ENCODE measurements around the gene CHFR. TPM values are rescaled to one million over a fixed set of nuclear protein-coding genes. Genes with fewer than 3 reads are reported as not detected.
"Not testable (repeated sequence)": the region's sequence is repeated elsewhere in the genome, so short reads cannot be mapped to it uniquely, and the experiment has no call there.

Gene CHFR, protein sequence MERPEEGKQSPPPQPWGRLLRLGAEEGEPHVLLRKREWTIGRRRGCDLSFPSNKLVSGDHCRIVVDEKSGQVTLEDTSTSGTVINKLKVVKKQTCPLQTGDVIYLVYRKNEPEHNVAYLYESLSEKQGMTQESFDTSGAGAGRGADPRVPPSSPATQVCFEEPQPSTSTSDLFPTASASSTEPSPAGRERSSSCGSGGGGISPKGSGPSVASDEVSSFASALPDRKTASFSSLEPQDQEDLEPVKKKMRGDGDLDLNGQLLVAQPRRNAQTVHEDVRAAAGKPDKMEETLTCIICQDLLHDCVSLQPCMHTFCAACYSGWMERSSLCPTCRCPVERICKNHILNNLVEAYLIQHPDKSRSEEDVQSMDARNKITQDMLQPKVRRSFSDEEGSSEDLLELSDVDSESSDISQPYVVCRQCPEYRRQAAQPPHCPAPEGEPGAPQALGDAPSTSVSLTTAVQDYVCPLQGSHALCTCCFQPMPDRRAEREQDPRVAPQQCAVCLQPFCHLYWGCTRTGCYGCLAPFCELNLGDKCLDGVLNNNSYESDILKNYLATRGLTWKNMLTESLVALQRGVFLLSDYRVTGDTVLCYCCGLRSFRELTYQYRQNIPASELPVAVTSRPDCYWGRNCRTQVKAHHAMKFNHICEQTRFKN
- total RNA-seq (10 to 100 TPM; 14.9 to 37.6 (median 26.5) TPM), polyA plus RNA-seq (10 to 100 TPM; 17.8 to 54.4 (median 41.8) TPM)
- long read RNA-seq, donor 1, partial matches to known transcripts, result 0 of 1 reads
- long read RNA-seq, donor 1, other reads (novel, unspliced or antisense), result 0 of 1 reads
- long read RNA-seq, donor 2, result 0 reads
- long read RNA-seq, donor 3, partial matches to known transcripts, result 0 of 1 reads
- long read RNA-seq, donor 3, other reads (novel, unspliced or antisense), result 0 of 1 reads
- long read RNA-seq, donor 4, partial matches to known transcripts, result 1 of 5 reads
- long read RNA-seq, donor 4, other reads (novel, unspliced or antisense), result 4 of 5 reads
- long read RNA-seq, donor 5, partial matches to known transcripts, result 5 of 48 reads
- long read RNA-seq, donor 5, other reads (novel, unspliced or antisense), result 36 of 48 reads
- long read RNA-seq, donor 6, partial matches to known transcripts, result 0 of 7 reads
- long read RNA-seq, donor 6, other reads (novel, unspliced or antisense), result 5 of 7 reads
- long read RNA-seq, donor 7, partial matches to known transcripts, result 0 of 2 reads
- long read RNA-seq, donor 7, other reads (novel, unspliced or antisense), result 0 of 2 reads
- long read RNA-seq, donor 8, partial matches to known transcripts, result 5 of 8 reads
- long read RNA-seq, donor 8, other reads (novel, unspliced or antisense), result 0 of 8 reads
- long read RNA-seq, donor 9, partial matches to known transcripts, result 0 of 1 reads
- long read RNA-seq, donor 9, other reads (novel, unspliced or antisense), result 0 of 1 reads
- long read RNA-seq, donor 10, result 0 reads

DNA sequence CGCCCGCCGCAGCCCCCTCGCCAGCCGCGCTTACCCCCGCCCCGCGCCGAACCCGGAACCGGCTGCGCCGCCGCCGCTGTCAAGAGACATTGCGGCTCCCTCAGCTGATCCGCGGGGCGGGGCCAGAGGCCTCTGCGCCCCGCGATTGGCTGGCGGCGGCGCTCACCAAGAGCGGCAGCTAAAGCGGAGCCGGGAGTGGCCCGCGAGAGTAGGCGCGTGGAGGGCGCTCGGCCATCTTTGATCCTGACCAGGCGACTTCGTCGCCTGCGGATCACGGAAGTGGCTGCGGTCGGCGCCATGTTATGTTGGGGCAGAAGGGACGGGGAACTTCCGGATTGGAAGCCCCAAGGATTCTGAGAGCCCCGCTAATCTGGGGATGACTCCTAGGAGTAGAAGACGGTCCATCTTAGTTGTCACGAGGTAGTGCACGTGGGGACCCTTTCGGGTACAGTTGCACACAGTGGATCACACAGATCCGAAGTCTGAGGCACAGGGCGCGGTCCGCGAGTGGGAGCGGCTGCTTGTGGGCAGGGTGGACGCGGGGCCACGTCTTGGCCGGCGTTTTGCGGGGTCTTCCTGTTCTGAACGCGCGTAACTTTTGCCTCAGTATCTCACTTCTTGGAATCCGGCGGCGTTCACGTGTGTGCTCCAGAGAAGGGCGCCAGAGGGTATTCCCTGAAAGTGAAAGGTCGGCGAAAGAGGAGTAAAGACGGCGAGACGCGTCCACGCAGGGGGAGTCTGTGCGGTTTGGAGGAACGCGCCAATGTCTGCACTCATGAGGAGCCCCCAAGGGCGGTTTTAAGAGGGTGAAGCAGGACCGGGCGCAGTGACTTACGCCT is at the start of gene CHFR:
CHFR (minus strand) TSS at position 93 of the 839 bp plus-strand sequence. CDS start 277 bp downstream, outside the sequence.
- Histone ChIP-seq H3K4me3 (peak within 1 kb of the TSS; percentile 14 to 87 (median 66)), H3K27me3 (no peaks in the 10 kb centered on the region), H3K36me3 (replicated peaks in 1 of 2) (peaks cover 0 to 9% of the 10 kb centered on the region in 2 donors), H3K27ac (peak within 1 kb of the TSS; percentile 81 to 97 (median 96)), H3K9me3 (replicated peaks in 1 of 3) (no peaks in the 10 kb centered on the region), H3K4me1 (replicated peaks in 1 of 2) (peaks cover 0 to 9% of the 10 kb centered on the region in 2 donors)
- peak; percentile 95 to 98 (median 98) for DNase-seq
- TF ChIP-seq, protein P1, sequence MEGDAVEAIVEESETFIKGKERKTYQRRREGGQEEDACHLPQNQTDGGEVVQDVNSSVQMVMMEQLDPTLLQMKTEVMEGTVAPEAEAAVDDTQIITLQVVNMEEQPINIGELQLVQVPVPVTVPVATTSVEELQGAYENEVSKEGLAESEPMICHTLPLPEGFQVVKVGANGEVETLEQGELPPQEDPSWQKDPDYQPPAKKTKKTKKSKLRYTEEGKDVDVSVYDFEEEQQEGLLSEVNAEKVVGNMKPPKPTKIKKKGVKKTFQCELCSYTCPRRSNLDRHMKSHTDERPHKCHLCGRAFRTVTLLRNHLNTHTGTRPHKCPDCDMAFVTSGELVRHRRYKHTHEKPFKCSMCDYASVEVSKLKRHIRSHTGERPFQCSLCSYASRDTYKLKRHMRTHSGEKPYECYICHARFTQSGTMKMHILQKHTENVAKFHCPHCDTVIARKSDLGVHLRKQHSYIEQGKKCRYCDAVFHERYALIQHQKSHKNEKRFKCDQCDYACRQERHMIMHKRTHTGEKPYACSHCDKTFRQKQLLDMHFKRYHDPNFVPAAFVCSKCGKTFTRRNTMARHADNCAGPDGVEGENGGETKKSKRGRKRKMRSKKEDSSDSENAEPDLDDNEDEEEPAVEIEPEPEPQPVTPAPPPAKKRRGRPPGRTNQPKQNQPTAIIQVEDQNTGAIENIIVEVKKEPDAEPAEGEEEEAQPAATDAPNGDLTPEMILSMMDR (IDR thresholded peaks at IDR 0.05), result no peak
- peak; percentile 19 to 73 for TF ChIP-seq POLR2A (IDR thresholded peaks at IDR 0.05)
- 1 to 3% (median 1%) methylated on average over 28 to 84 of the region's 84 CpGs for WGBS, 4 donors
- intact Hi-C loops (cut with DNase I), result no loop called here

DNA sequence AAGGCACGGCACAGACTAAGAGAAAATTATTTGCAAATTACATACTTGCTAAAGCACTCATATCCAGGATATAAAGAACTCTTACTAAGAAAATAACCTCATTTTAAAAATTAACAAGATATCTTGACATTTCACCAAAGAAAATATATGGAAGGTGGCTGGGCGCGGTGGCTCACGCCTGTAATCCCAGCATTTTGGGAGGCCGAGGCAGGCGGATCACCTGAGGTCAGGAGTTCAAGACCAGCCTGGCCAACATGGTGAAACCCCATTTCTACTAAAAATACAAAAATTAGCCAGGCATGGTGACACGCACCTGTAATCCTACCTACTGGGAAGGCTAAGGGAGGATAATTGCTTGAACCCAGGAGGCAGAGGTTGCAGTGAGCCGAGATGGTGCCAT is 49.5 kb upstream of the CHFR start:
- H3K27me3 ChIP-seq; H3K4me3 ChIP-seq; H3K4me1 ChIP-seq (replicated peaks in 1 of 2); DNase-seq; intact Hi-C loops (cut with DNase I); H3K36me3 ChIP-seq (replicated peaks in 1 of 2); H3K27ac ChIP-seq: not testable (repeated sequence)
- H3K9me3 ChIP-seq (replicated peaks in 1 of 3), result peaks cover 0 to 57% (median 9%) of the 10 kb centered on the region in 3 donors
- 94 to 98% (median 97%) methylated on average over 8 of the region's 8 CpGs for WGBS, 4 donors

DNA sequence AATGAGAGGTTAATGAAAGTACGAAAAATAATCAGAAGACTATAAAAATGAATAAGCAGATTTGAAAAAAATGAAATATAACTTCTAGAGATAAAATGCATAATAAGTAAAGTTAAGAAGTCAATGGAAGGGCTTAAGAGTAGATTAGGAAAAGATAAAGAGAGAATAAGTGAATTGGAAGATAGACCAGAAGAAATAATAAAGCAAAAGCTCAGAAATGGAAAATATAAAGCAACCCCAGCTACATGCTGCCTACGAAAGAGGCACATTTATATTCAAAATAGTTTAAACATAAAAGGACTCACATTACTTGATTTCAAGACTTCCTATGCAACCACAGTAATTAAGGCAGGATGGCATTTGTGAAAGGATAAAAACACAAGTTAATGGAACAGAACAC is 48.8 kb upstream of the CHFR start:
- intact Hi-C loops (cut with DNase I), result no loop called here
- no peaks in the 10 kb centered on the region for H3K27me3 ChIP-seq
- no peak for TF ChIP-seq POLR2A (IDR thresholded peaks at IDR 0.05)
- TF ChIP-seq, protein P1 (IDR thresholded peaks at IDR 0.05), result no peak
- WGBS, 4 donors, result 95 to 96% (median 96%) methylated on average over 2 of the region's 2 CpGs
- no peaks in the 10 kb centered on the region for H3K4me1 ChIP-seq (replicated peaks in 1 of 2)
- DNase-seq, result no peak
- H3K36me3 ChIP-seq (replicated peaks in 1 of 2), result no peaks in the 10 kb centered on the region
- H3K9me3 ChIP-seq (replicated peaks in 1 of 3), result peaks cover 0 to 58% (median 11%) of the 10 kb centered on the region in 3 donors
- no peak overlapping the region for H3K27ac ChIP-seq
- H3K4me3 ChIP-seq, result no peak overlapping the region
